Effector memory CD4-positive, alpha-beta T cell (primary cell): Measurements from ENCODE around the gene NACC2.

Experiments
- DNase-seq, 3 donors: peaks; one replicate each; pipeline ENCODE4 v3.0.0-alpha.2; 2020
- H3K27ac ChIP-seq: 2 replicates; pipeline ENCODE4 v1.7.0; 2013; ENCODE audit warnings: mild to moderate bottlenecking, low read length, moderate library complexity; ENCODE audit not compliant: insufficient read depth, poor library complexity, severe bottlenecking
- H3K27me3 ChIP-seq: replicated peaks from 2 replicates; pipeline ENCODE4 v1.7.0; 2013; ENCODE audit warnings: mild to moderate bottlenecking, low read length; ENCODE audit not compliant: insufficient read depth, control insufficient read depth, poor library complexity, severe bottlenecking
- H3K36me3 ChIP-seq: 2 replicates; pipeline ENCODE4 v1.7.0; 2013; ENCODE audit warnings: mild to moderate bottlenecking, low read length, moderate library complexity; ENCODE audit not compliant: control insufficient read depth, insufficient read depth
- H3K4me1 ChIP-seq: 2 replicates; pipeline ENCODE4 v1.7.0; 2013; ENCODE audit warnings: low read length, mild to moderate bottlenecking; ENCODE audit not compliant: control insufficient read depth, insufficient read depth, poor library complexity, severe bottlenecking
- H3K4me3 ChIP-seq: 2 replicates; pipeline ENCODE4 v1.7.0; 2013; ENCODE audit warnings: low read length, low read depth, mild to moderate bottlenecking; ENCODE audit not compliant: insufficient read depth, poor library complexity, severe bottlenecking
- H3K9me3 ChIP-seq: 2 replicates; pipeline ENCODE4 v1.7.0; 2013; ENCODE audit warnings: mild to moderate bottlenecking, low read length, moderate library complexity; ENCODE audit not compliant: control insufficient read depth

NACC2 gene

DNA sequence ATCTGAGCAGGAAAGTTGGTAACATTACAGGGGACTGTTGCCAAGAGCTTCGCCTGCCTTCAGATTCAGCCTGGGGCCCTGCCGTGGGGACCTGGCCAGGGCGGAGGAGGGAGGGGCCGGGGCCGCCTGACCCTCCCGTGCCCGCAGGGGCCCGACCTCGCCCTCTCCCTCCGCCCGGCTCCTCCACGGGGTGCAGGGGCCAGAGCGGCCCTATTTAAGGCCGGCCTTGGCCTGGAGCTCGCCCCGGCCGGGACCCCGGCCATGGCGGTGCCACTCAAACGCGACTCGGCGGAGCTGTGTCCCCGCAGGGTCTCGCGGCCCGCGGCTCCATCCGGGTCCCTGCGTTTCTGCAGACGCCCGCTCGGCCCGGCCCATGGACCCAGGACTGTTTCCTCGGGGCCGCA lies 22.8 kb upstream of the NACC2 start:
- peak overlapping the region; percentile 87 for H3K27ac ChIP-seq
- H3K27me3 ChIP-seq, result no peaks in the 10 kb centered on the region
- H3K4me1 ChIP-seq, result peaks cover 22% of the 10 kb centered on the region
- peaks cover 22% of the 10 kb centered on the region for H3K36me3 ChIP-seq
- no peaks in the 10 kb centered on the region for H3K9me3 ChIP-seq
- H3K4me3 ChIP-seq, result peak overlapping the region; percentile 72
- no peak for DNase-seq

DNA sequence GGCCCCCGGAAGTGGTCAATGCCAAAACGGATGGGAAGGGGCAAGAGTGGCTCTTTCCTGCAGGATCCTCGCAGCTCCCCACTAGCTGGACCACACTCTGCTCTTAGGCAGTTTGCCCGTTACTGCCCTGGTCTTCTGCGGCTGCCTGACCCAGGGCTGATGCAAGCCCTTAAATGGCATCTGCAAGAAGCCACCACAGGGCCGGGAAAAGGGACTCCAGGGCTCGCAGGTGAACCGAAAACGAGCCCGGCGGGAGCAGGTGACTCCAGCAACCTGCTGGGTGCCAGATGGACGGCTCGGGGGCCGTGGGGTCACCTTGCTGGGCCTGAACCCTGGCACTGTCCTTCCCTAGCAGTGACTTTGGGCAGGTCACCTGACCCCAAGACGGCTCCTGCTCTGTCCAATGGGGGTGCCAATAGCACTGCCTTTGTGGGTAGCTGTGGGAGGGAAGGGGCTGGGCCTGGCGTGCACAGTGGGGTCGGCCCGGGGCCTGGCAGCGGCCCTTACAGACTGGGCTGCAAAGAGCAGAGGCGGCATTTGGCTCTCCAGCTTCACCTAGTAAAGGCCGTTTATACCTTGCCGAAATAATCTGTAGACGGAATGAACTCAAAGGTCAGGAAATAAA lies 22.3 kb upstream of the NACC2 start:
- peaks cover 18% of the 10 kb centered on the region for H3K4me1 ChIP-seq
- H3K36me3 ChIP-seq, result peaks cover 22% of the 10 kb centered on the region
- peak overlapping the region; percentile 87 for H3K27ac ChIP-seq
- peak overlapping the region; percentile 72 for H3K4me3 ChIP-seq
- H3K9me3 ChIP-seq, result no peaks in the 10 kb centered on the region
- no peaks in the 10 kb centered on the region for H3K27me3 ChIP-seq
- DNase-seq, result no peak

DNA sequence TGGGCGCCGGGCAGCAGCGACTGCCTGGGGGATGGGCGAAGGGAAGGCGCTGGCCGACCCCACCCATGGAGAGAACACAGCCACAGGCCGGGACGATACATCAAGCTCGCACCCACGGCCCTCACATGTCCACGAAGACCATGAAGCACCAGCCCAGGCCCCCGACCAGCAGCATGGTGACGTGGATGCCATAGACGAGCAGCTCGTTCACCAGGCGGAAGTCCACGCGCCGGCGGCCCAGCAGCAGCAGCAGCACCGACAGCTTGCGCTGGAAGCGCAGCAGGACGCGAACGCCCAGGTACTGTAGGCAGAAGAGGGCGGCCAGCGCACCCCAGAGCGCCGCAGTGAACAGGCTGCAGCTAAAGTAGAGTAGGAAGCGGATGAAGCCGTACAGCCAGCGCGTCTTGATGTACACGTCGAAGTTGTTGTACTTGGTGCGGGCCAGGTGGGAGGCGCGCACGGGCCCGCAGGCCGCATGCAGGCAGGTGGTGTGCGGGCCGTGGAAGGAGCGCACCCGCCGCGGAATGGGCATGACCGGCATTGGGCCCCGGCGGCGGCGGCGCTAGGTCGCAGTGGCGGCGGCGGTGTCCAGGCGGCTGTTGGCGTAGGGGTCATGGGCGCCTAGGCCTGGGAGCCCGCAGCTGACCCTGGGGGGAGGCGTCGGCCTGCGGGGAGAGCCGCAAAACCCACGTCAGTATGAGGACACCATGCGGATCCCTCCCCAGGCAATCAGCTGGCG lies 21.4 kb upstream of the NACC2 start:
- Histone ChIP-seq H3K4me1 (peaks cover 18% of the 10 kb centered on the region), H3K4me3 (no peak overlapping the region)
- DNase-seq, result no peak

DNA sequence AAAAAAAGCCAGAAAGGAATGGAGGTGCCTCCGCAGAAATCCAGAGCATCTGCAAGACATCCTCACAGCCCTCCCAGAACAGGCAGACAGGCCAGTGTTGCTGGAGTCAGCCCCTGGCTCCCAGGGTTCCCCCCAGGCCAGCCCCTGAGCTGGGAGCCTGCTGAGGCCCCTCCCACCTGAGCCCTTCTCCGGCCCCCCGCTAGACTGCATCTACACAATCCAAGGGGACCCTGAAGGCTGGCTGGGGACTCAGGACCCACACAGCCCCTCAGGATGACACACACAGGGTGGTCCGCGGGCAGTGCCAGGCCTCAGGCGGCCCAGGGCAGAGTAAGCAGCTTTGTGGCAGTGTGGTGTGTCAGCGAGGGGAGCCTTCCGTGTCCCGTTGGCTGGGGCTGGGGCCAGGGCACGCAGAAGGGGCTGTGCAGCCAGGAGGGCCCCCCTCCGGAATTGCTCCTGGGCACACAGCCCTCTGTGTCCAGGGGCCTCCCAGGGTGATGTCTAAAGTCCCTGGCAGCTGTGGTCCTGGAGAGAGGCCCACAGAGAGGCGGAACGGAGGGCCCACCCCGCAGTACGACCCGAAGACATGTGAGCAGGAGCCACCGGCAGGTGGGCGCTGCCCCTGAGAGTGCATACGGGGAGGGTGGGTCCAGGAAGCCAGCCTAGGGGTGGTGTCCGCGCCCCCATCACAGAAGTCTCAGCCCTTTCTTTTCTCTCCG lies 20.7 kb upstream of the NACC2 start:
- Histone ChIP-seq H3K4me1 (peaks cover 24% of the 10 kb centered on the region), H3K9me3 (no peaks in the 10 kb centered on the region), H3K27ac (no peak overlapping the region), H3K27me3 (no peaks in the 10 kb centered on the region), H3K4me3 (no peak overlapping the region), H3K36me3 (peaks cover 22% of the 10 kb centered on the region)
- no peak for DNase-seq

More for the DNA sequence above, 21.4 kb upstream of the NACC2 start:
- peaks cover 22% of the 10 kb centered on the region for H3K36me3 ChIP-seq
- no peaks in the 10 kb centered on the region for H3K9me3 ChIP-seq
- no peak overlapping the region for H3K27ac ChIP-seq
- H3K27me3 ChIP-seq, result no peaks in the 10 kb centered on the region

DNA sequence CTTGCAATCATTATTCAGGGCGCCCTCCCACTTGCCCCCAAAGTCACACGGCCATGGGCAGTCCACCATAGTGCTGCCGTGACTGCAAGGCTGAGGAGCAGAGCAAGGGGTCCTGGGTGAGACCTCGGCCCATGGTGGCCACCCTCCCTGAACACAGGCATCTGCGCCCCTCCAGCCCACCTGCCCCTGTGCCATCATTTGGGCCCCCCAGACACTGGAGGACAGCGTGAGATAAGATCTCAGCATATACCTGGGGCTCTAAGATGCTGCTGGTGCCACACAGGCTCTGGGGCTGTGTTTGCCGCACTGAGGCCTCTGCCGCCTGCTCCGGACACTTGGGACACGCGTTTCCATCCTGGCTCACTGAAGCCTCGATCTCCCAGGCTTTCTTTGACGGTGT lies 20.1 kb upstream of the NACC2 start:
- Histone ChIP-seq H3K36me3 (peaks cover 22% of the 10 kb centered on the region), H3K4me3 (no peak overlapping the region), H3K27ac (no peak overlapping the region), H3K9me3 (no peaks in the 10 kb centered on the region), H3K27me3 (no peaks in the 10 kb centered on the region), H3K4me1 (peaks cover 29% of the 10 kb centered on the region)
- DNase-seq, result no peak

DNA sequence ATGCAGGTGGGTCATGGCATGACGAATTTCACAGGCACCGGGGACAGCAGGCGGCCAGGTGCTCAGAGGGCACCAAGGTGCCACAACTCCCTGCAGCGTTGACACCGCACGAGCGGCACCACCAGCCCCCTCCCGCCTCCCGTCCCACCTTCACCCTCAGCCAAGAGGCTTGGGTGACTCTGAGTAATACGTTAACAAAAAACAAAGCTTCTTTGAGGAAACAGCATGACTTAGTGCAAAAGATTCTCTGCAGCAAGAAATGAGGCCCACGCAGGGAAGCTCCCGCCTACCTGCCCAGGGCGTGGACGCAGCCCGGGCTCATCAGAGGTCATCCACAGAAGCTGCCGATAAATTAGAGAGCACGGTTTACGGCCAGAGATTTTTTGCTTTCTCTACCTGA lies 19.5 kb upstream of the NACC2 start:
- Histone ChIP-seq H3K4me1 (peaks cover 29% of the 10 kb centered on the region), H3K9me3 (no peaks in the 10 kb centered on the region)
- no peak for DNase-seq

DNA sequence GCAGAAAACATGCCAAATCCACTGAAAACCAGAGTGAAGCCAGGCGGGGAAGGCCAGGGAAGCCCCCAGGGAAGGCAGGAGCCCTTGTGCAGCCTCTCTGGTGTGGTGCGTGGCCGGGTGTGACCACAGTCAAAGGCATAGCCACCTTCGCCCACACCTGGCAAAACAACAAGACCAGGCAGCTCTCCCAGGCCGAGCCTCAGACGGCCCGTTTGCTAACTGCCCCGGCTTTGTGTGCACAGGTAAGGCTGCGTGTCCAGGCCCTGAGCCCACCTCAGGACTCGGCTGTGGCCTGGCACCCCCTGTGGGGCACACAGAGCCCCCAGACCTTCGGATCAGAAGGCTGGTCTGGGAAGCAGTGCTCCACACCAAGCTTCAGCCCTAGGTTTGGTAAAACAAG lies 17.5 kb upstream of the NACC2 start:
- Histone ChIP-seq H3K4me3 (no peak overlapping the region), H3K36me3 (peaks cover 22% of the 10 kb centered on the region), H3K9me3 (no peaks in the 10 kb centered on the region), H3K27me3 (no peaks in the 10 kb centered on the region), H3K4me1 (peaks cover 38% of the 10 kb centered on the region), H3K27ac (peak overlapping the region; percentile 35)
- no peak for DNase-seq

More for the DNA sequence above, 19.5 kb upstream of the NACC2 start:
- peaks cover 22% of the 10 kb centered on the region for H3K36me3 ChIP-seq
- H3K4me3 ChIP-seq, result no peak overlapping the region
- H3K27me3 ChIP-seq, result no peaks in the 10 kb centered on the region
- H3K27ac ChIP-seq, result no peak overlapping the region

DNA sequence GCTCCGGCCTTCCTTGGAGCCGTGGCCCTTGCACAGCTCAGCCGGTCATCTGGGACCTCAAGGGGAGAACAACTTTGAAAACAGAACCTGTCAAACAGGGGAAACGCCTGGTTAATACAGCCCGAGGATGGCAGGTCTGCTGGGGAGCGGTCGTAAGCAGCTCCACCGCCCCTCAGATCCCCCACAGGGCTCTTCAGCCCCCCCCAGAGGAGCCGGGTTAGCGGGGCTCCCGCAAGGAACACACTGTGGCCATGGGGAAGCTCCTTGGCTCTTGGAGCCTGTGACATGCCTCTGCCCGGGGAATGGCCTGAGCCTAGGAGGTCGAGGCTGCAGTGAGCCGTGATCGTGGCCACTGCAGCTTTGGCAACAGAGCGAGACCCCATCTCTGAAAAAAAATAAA lies 16.8 kb upstream of the NACC2 start:
- Histone ChIP-seq H3K4me1 (peaks cover 39% of the 10 kb centered on the region), H3K9me3 (no peaks in the 10 kb centered on the region), H3K27me3 (no peaks in the 10 kb centered on the region), H3K36me3 (peaks cover 22% of the 10 kb centered on the region), H3K27ac (no peak overlapping the region), H3K4me3 (no peak overlapping the region)
- DNase-seq, result no peak

DNA sequence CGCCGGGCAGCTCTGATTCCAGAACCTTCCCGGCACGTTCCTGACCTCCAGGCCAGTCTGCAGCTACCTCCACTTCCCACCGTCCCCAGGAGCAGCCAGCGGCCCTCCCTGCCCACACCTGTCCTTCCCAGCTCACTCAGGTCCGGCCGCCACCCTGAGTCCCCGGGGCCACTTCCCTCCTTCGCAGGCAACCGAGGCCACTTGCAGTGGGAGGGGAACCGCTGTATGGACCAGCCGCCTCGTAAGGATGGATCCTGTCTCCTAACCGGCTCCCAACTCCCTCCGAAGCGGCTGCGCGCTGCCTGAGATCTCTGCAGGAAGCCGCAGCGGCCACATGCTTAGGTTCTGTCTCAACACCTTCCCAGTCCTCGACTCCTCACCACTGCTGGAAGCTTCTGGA lies 16.1 kb upstream of the NACC2 start:
- Histone ChIP-seq H3K27me3 (no peaks in the 10 kb centered on the region), H3K27ac (peak overlapping the region; percentile 45), H3K9me3 (no peaks in the 10 kb centered on the region), H3K4me3 (no peak overlapping the region), H3K4me1 (peaks cover 44% of the 10 kb centered on the region), H3K36me3 (peaks cover 18% of the 10 kb centered on the region)
- DNase-seq, result no peak
